Vagina (tissue), 2 donors: ENCODE data around the gene WDR5B. TPM values are rescaled to one million over a fixed set of nuclear protein-coding genes. Genes with fewer than 3 reads are reported as not detected.

ENCODE experiments used
- DNase-seq, 2 donors: peaks; one replicate each; pipeline ENCODE4 v3.0.0-alpha.2; 2017; ENCODE audit errors: extremely low spot score in 2 of 2
- H3K27ac ChIP-seq: fragments of 200-600 bp; sonication (generic); one replicate; pipeline ENCODE4 v1.5.1; 2019
- H3K27me3 ChIP-seq: fragments of 200-600 bp; sonication (generic); one replicate; pipeline ENCODE4 v1.5.1; 2019
- H3K36me3 ChIP-seq, 2 donors: fragments of 200-600 bp; sonication (generic); one replicate each; pipeline ENCODE4 v1.5.1; 2017 to 2019
- H3K4me1 ChIP-seq: fragments of 200-600 bp; sonication (generic); one replicate; pipeline ENCODE4 v1.5.1; 2019
- H3K4me3 ChIP-seq, 2 donors: fragments of 200-600 bp; sonication (generic); 1 replicate in 1 of 2; 2 replicates in 1 of 2; pipeline ENCODE4 v1.5.1; 2016 to 2019
- H3K9me3 ChIP-seq: fragments of 200-600 bp; sonication (generic); one replicate; pipeline ENCODE4 v1.5.1; 2019
- CTCF ChIP-seq, 3 experiments: fragments of 450-650 bp in 2 of 3; fragments of 200-600 bp in 1 of 3; sonication (generic) in 1 of 3; IDR thresholded peaks; one replicate each; pipeline ENCODE4 v1.5.1; 2017 to 2019; ENCODE audit warnings: antibody characterized with exemption in 3 of 3, mild to moderate bottlenecking in 2 of 3, moderate library complexity in 2 of 3
- POLR2A ChIP-seq, 2 donors: fragments of 450-650 bp; IDR thresholded peaks; one replicate each; pipeline ENCODE4 v1.6.1; 2017; ENCODE audit warnings: antibody characterized with exemption in 2 of 2, mild to moderate bottlenecking in 2 of 2, moderate library complexity in 2 of 2
- POLR2AphosphoS5 ChIP-seq, 2 donors: sonication (generic); formaldehyde crosslinking; IDR thresholded peaks; one replicate each; pipeline ENCODE4 v1.9.0; 2017; ENCODE audit warnings: antibody characterized with exemption in 2 of 2, mild to moderate bottlenecking in 2 of 2, low read depth in 1 of 2; ENCODE audit not compliant: insufficient read depth in 1 of 2
- intact Hi-C: fragments of 100-400 bp; cut with DNase I; formaldehyde crosslinking; loops from one replicate; pipeline ENCODE4 v1.15.1; 2023
- total RNA-seq: library from RNA; depleted of rRNA; stranded (reverse); fragments of >200 nt; gene quantifications from one replicate; pipeline ENCODE4 v1.2.3, GENCODE V29; 2016

Gene WDR5B
- total RNA-seq, 1 donor from 2014 or later: 1.5 TPM

DNA sequence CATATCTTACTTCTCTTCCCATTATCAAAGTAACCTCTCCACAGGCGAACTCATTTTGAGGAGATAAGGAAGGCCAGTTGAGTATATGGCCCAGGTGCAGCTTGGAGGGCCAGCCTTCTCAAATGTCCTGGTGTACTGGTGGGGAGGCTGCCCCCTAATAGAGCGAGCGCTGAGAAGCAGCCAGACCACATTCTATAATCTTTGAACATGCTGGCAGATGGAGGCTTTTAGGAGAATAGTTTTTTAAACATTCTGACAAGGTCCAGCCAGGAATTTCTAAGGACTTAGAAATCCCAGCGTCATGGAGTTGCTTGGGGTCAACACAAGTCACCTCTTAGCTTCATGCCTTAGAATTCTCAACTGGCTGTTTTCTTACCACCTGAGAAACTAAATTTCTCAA lies 5.8 kb downstream of the WDR5B start:
- no peaks in the 10 kb centered on the region for H3K27me3 ChIP-seq
- H3K4me1 ChIP-seq: peaks cover 11% of the 10 kb centered on the region
- no peak overlapping the region for H3K27ac ChIP-seq
- H3K36me3 ChIP-seq: peaks cover 8 to 17% of the 10 kb centered on the region in 2 donors
- intact Hi-C loops: no loop called here
- no peak overlapping the region for H3K4me3 ChIP-seq
- TF ChIP-seq CTCF (IDR thresholded peaks at IDR 0.05): no peak
- no peak for TF ChIP-seq POLR2AphosphoS5 (IDR thresholded peaks at IDR 0.05; ENCODE audit: insufficient read depth in 1 of 2, low read depth in 1 of 2)
- no peak for TF ChIP-seq POLR2A (IDR thresholded peaks at IDR 0.05)
- no peak for DNase-seq
- no peaks in the 10 kb centered on the region for H3K9me3 ChIP-seq

- H3K27me3 ChIP-seq: no peaks in the 10 kb centered on the region
- H3K9me3 ChIP-seq: no peaks in the 10 kb centered on the region
- intact Hi-C loops: no loop called here
- DNase-seq: no peak
- TF ChIP-seq POLR2AphosphoS5 (IDR thresholded peaks at IDR 0.05; ENCODE audit: insufficient read depth in 1 of 2, low read depth in 1 of 2) (no peak), CTCF (IDR thresholded peaks at IDR 0.05) (no peak), POLR2A (IDR thresholded peaks at IDR 0.05) (no peak)
- no peak overlapping the region for H3K4me3 ChIP-seq
- H3K27ac ChIP-seq: no peak overlapping the region
- H3K36me3 ChIP-seq: peaks cover 8 to 24% of the 10 kb centered on the region in 2 donors
- H3K4me1 ChIP-seq: peaks cover 4% of the 10 kb centered on the region
Measured at GRCh38 chr3:122409446-122409845, 6.4 kb downstream of the WDR5B start.

- no peak for TF ChIP-seq CTCF (IDR thresholded peaks at IDR 0.05)
- TF ChIP-seq POLR2A (IDR thresholded peaks at IDR 0.05): no peak
- TF ChIP-seq POLR2AphosphoS5 (IDR thresholded peaks at IDR 0.05; ENCODE audit: insufficient read depth in 1 of 2, low read depth in 1 of 2): no peak
- intact Hi-C loops: no loop called here
- Histone ChIP-seq H3K27ac (no peak overlapping the region), H3K4me1 (no peaks in the 10 kb centered on the region), H3K36me3 (peaks cover 8 to 39% of the 10 kb centered on the region in 2 donors), H3K9me3 (no peaks in the 10 kb centered on the region), H3K27me3 (no peaks in the 10 kb centered on the region), H3K4me3 (no peak overlapping the region)
- no peak for DNase-seq
Measured at GRCh38 chr3:122407946-122408345, 7.9 kb downstream of the WDR5B start.

DNA sequence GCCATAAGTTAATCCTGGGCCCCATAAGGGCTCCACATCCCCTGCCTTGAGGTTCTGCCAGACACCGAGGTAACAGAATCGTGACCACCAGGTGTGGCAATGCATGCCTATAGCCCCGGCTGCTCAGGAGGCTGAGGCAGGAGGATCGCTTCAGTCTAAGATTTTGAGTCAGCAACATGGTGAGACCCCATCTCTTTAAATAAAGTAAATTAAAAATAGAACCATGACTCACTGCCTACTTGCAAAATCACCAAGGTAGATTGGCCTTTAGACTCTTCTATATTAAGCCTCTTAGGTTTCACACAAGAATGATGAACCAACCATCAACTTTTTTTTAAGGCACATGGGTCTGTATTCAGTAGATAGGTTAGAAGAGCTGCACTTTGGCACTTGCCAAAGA lies 9.7 kb downstream of the WDR5B start:
- H3K36me3 ChIP-seq: peaks cover 8 to 40% of the 10 kb centered on the region in 2 donors
- H3K4me1 ChIP-seq: no peaks in the 10 kb centered on the region
- no peaks in the 10 kb centered on the region for H3K27me3 ChIP-seq
- DNase-seq: no peak
- H3K4me3 ChIP-seq: no peak overlapping the region
- TF ChIP-seq CTCF (IDR thresholded peaks at IDR 0.05) (no peak), POLR2A (IDR thresholded peaks at IDR 0.05) (no peak), POLR2AphosphoS5 (IDR thresholded peaks at IDR 0.05; ENCODE audit: insufficient read depth in 1 of 2, low read depth in 1 of 2) (no peak)
- intact Hi-C loops: no loop called here
- no peak overlapping the region for H3K27ac ChIP-seq
- no peaks in the 10 kb centered on the region for H3K9me3 ChIP-seq

DNA sequence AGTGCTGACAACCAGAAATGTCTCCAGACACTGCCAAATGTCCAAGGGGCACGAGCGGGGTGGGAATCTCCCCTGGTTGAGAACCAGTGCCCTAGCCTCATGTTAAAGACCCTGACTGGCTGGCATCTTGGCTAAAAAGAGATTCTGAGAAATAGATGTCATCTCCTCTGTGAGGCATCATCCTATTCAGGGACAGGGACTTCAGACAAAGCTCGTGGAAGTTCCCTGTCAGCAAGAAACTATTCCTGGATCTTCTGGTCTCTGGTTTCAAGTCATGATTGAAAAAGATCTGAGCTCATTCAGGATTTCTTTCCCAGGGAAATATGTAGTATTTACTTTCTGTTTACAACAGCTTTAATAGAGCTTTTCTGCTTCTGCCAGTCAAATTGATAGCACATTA lies 10.8 kb downstream of the WDR5B start:
- Histone ChIP-seq H3K27me3 (no peaks in the 10 kb centered on the region), H3K4me1 (no peaks in the 10 kb centered on the region), H3K9me3 (no peaks in the 10 kb centered on the region), H3K36me3 (peaks cover 8 to 40% of the 10 kb centered on the region in 2 donors), H3K27ac (no peak overlapping the region), H3K4me3 (no peak overlapping the region)
- intact Hi-C loops: no loop called here
- no peak for TF ChIP-seq CTCF (IDR thresholded peaks at IDR 0.05)
- no peak for TF ChIP-seq POLR2A (IDR thresholded peaks at IDR 0.05)
- no peak for TF ChIP-seq POLR2AphosphoS5 (IDR thresholded peaks at IDR 0.05; ENCODE audit: insufficient read depth in 1 of 2, low read depth in 1 of 2)
- no peak for DNase-seq
